ENCODE data around the gene JDP2.

DNA sequence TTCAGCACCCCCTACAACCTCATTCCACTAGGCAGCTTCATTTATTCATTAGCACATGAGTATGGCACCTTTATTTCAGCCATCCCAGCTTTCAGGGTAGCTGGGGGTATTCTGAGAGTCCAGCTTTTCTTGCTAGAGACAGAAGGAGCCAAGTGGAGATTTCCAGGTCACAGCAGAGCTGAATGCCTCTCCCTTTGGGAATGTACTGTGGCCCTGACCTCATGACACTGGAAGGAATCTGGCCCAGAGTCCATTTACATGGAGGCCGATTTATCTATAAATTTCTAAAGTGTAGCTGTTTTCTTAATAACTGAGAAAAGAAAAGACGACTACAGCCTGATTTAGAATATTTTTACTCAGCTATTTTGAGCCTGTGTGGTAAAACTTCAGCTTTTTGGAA lies 47.2 kb upstream of the JDP2 start:
- TF ChIP-seq, protein P1, sequence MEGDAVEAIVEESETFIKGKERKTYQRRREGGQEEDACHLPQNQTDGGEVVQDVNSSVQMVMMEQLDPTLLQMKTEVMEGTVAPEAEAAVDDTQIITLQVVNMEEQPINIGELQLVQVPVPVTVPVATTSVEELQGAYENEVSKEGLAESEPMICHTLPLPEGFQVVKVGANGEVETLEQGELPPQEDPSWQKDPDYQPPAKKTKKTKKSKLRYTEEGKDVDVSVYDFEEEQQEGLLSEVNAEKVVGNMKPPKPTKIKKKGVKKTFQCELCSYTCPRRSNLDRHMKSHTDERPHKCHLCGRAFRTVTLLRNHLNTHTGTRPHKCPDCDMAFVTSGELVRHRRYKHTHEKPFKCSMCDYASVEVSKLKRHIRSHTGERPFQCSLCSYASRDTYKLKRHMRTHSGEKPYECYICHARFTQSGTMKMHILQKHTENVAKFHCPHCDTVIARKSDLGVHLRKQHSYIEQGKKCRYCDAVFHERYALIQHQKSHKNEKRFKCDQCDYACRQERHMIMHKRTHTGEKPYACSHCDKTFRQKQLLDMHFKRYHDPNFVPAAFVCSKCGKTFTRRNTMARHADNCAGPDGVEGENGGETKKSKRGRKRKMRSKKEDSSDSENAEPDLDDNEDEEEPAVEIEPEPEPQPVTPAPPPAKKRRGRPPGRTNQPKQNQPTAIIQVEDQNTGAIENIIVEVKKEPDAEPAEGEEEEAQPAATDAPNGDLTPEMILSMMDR (IDR thresholded peaks at IDR 0.05): no peak
- TF ChIP-seq EP300 (IDR thresholded peaks at IDR 0.05) (no peak), POLR2A (IDR thresholded peaks at IDR 0.05) (no peak)
